Coronary artery (tissue), 2 donors: Measurements from ENCODE around the gene TM9SF2.
"Not testable (repeated sequence)": the region's sequence is repeated elsewhere in the genome, so short reads cannot be mapped to it uniquely, and the experiment has no call there.

Experiments used
- DNase-seq: peaks from one replicate; pipeline ENCODE4 v3.0.0-alpha.2; 2017; ENCODE audit warnings: low spot score
- H3K27ac ChIP-seq, 2 donors: fragments of 200-600 bp; sonication (generic); one replicate each; pipeline ENCODE4 v1.5.1; 2016 to 2019
- H3K4me3 ChIP-seq: fragments of 200-600 bp; sonication (generic); 2 replicates; pipeline ENCODE4 v1.5.1; 2016; ENCODE audit warnings: mild to moderate bottlenecking, moderate library complexity
- CTCF ChIP-seq: fragments of 200-600 bp; sonication (generic); IDR thresholded peaks from one replicate; pipeline ENCODE4 v1.5.1; 2019; ENCODE audit warnings: antibody characterized with exemption

TM9SF2 gene

GRCh38 chr13:99476648-99477047 is 24.6 kb upstream of the TM9SF2 start:
- no peak for DNase-seq
- no peak overlapping the region for H3K4me3 ChIP-seq
- no peak overlapping the region for H3K27ac ChIP-seq
- TF ChIP-seq CTCF, result no peak

GRCh38 chr13:99477493-99477892 is 23.8 kb upstream of the TM9SF2 start:
- TF ChIP-seq CTCF, result no peak
- Histone ChIP-seq H3K27ac (no peak overlapping the region), H3K4me3 (no peak overlapping the region)
- DNase-seq, result no peak

- no peak for DNase-seq
- Histone ChIP-seq H3K4me3 (no peak overlapping the region), H3K27ac (no peak overlapping the region)
- no peak for TF ChIP-seq CTCF
Observed at GRCh38 chr13:99481366-99481765, 19.9 kb upstream of the TM9SF2 start.

GRCh38 chr13:99484473-99484872 is 16.8 kb upstream of the TM9SF2 start:
- TF ChIP-seq CTCF, result no peak
- no peak overlapping the region for H3K27ac ChIP-seq
- no peak overlapping the region for H3K4me3 ChIP-seq
- DNase-seq, result no peak

- Histone ChIP-seq H3K4me3 (no peak overlapping the region), H3K27ac (no peak overlapping the region)
- no peak for TF ChIP-seq CTCF
- DNase-seq, result no peak
Observed at GRCh38 chr13:99486996-99487395, 14.3 kb upstream of the TM9SF2 start.

- no peak for DNase-seq
- Histone ChIP-seq H3K27ac (no peak overlapping the region), H3K4me3 (no peak overlapping the region)
- TF ChIP-seq CTCF, result no peak
Observed at GRCh38 chr13:99489028-99489427, 12.2 kb upstream of the TM9SF2 start.

GRCh38 chr13:99491750-99492149 is 9.5 kb upstream of the TM9SF2 start:
- DNase-seq, H3K4me3 ChIP-seq, H3K27ac ChIP-seq: not testable (repeated sequence)
